MCF 10A (cell line): Measurements from ENCODE around the gene C6orf136. TPM values are rescaled to one million over a fixed set of nuclear protein-coding genes. Genes with fewer than 3 reads are reported as not detected.
"Not testable (repeated sequence)": the region's sequence is repeated elsewhere in the genome, so short reads cannot be mapped to it uniquely, and the experiment has no call there.

Source experiments
- BruUV-seq: library from RNA; stranded (reverse); fragments of 400-500 nt; replicated peaks from 2 replicates; lab custom pipeline; 2021; lab: Mats Ljungman, UMichigan
- CTCF ChIA-PET: fragments of 300-600 bp; sonication (Branson Sonifier 250); formaldehyde crosslinking; extraction: SDS; loops from one replicate; lab custom pipeline; 2021; ENCODE audit warnings: antibody characterized with exemption, inconsistent platforms; lab: Yijun Ruan, JAX
- POLR2A ChIA-PET: fragments of 300-600, 350-650 bp; sonication (Branson Sonifier 250); formaldehyde crosslinking; extraction: SDS; loops from one replicate; lab custom pipeline; 2020; ENCODE audit warnings: antibody characterized with exemption, inconsistent platforms; lab: Yijun Ruan, JAX
- DNase-seq: peaks from one replicate; pipeline ENCODE4 v3.0.0-alpha.2; 2018; ENCODE audit not compliant: unreplicated experiment
- H3K27ac Mint-ChIP-seq: one replicate; pipeline ENCODE4 v1.8.0; 2022; ENCODE audit warnings: mild to moderate bottlenecking, low read depth, mixed read lengths; ENCODE audit not compliant: unreplicated experiment
- H3K27me3 Mint-ChIP-seq: one replicate; pipeline ENCODE4 v1.8.0; 2022; ENCODE audit warnings: mixed read lengths; ENCODE audit not compliant: insufficient read depth, unreplicated experiment
- H3K36me3 Mint-ChIP-seq: one replicate; pipeline ENCODE4 v1.8.0; 2022; ENCODE audit warnings: mild to moderate bottlenecking, moderate library complexity, mixed read lengths; ENCODE audit not compliant: insufficient read depth, unreplicated experiment
- H3K4me1 Mint-ChIP-seq: one replicate; pipeline ENCODE4 v1.8.0; 2022; ENCODE audit warnings: mixed read lengths; ENCODE audit not compliant: insufficient read depth, unreplicated experiment
- H3K4me3 Mint-ChIP-seq: one replicate; pipeline ENCODE4 v1.8.0; 2022; ENCODE audit warnings: mild to moderate bottlenecking, moderate library complexity, mixed read lengths; ENCODE audit not compliant: unreplicated experiment
- H3K9me3 Mint-ChIP-seq: one replicate; pipeline ENCODE4 v1.8.0; 2022; ENCODE audit warnings: mixed read lengths; ENCODE audit not compliant: unreplicated experiment
- intact Hi-C: fragments of 100-400 bp; cut with micrococcal nuclease; formaldehyde crosslinking; loops from 2 replicates; pipeline ENCODE4 v1.14.1; 2022
- total RNA-seq: library from RNA; stranded (reverse); gene quantifications from 2 replicates; pipeline ENCODE4 v1.2.3, GENCODE V29; 2022
- TF ChIP-seq, protein P1 (sequence below): fragments of 200-600 bp; IDR thresholded peaks from one replicate; pipeline ENCODE4 v1.8.0; 2022; ENCODE audit warnings: antibody characterized with exemption, mild to moderate bottlenecking; ENCODE audit not compliant: unreplicated experiment

C6orf136 gene
- total RNA-seq, 1 experiment from 2014 or later, result 10.3 TPM

DNA sequence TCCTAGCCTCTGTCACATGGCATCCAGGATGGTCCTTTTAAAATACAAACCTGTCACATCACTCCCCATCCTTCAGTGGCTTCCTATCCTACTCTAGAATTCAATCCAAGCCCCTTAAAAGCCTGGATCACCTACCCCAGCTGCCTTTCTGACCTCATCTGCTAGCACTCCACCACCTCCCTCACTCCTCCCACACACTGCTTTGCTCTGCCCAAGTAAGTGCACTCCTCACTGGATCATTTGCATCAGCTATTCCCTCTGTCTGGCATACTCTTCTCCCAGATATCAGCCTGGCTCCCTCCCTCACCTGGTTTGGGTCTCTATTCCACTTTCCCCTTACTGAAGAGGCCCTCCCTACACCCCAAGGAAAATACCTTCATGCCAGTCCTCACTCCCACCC lies 10.5 kb downstream of the C6orf136 start:
- Mint-ChIP-seq H3K27me3 (no peaks in the 10 kb centered on the region), H3K4me1 (no peaks in the 10 kb centered on the region), H3K4me3 (no peak overlapping the region), H3K36me3 (peaks cover 85% of the 10 kb centered on the region), H3K27ac (no peak overlapping the region), H3K9me3 (no peaks in the 10 kb centered on the region)
- no TSS peak for BruUV-seq
- ChIA-PET CTCF (no interaction called here), POLR2A (interaction anchor here (1.3 to 1.4 kb wide), 2 partner anchors 11 to 15 kb away, joined by 3 read pairs; partner anchors contain the start of genes C6orf136 and DHX16)
- no peak for DNase-seq
- intact Hi-C loops, result no loop called here
- TF ChIP-seq, protein P1, sequence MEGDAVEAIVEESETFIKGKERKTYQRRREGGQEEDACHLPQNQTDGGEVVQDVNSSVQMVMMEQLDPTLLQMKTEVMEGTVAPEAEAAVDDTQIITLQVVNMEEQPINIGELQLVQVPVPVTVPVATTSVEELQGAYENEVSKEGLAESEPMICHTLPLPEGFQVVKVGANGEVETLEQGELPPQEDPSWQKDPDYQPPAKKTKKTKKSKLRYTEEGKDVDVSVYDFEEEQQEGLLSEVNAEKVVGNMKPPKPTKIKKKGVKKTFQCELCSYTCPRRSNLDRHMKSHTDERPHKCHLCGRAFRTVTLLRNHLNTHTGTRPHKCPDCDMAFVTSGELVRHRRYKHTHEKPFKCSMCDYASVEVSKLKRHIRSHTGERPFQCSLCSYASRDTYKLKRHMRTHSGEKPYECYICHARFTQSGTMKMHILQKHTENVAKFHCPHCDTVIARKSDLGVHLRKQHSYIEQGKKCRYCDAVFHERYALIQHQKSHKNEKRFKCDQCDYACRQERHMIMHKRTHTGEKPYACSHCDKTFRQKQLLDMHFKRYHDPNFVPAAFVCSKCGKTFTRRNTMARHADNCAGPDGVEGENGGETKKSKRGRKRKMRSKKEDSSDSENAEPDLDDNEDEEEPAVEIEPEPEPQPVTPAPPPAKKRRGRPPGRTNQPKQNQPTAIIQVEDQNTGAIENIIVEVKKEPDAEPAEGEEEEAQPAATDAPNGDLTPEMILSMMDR, result no peak

DNA sequence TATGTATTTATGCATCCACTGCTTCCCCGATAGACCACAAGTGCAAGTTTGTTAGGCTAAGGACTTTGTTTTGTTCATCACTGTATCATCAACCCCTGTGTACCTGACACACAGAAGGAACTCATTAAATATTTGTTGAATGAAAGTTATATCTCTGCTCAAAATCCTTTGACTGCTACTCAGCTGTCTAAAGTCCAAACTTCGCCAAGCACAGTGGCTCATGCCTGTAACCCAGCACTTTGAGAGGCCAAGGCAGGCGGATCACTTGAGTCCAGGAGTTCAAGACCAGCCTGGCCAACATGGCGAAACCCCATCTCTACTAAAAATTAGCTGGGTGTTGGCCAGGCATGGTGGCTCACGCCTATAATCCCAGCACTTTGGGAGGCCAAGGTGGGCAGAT lies 11.0 kb downstream of the C6orf136 start:
- intact Hi-C loops, H3K27ac Mint-ChIP-seq, H3K27me3 Mint-ChIP-seq, H3K9me3 Mint-ChIP-seq, H3K4me1 Mint-ChIP-seq, H3K4me3 Mint-ChIP-seq, DNase-seq, BruUV-seq, CTCF ChIA-PET: not testable (repeated sequence)
- H3K36me3 Mint-ChIP-seq, result peaks cover 85% of the 10 kb centered on the region
- POLR2A ChIA-PET, result interaction anchor here (1.4 kb wide), 1 partner anchor 14 kb away, joined by 3 read pairs; the partner anchor contains the start of gene DHX16

DNA sequence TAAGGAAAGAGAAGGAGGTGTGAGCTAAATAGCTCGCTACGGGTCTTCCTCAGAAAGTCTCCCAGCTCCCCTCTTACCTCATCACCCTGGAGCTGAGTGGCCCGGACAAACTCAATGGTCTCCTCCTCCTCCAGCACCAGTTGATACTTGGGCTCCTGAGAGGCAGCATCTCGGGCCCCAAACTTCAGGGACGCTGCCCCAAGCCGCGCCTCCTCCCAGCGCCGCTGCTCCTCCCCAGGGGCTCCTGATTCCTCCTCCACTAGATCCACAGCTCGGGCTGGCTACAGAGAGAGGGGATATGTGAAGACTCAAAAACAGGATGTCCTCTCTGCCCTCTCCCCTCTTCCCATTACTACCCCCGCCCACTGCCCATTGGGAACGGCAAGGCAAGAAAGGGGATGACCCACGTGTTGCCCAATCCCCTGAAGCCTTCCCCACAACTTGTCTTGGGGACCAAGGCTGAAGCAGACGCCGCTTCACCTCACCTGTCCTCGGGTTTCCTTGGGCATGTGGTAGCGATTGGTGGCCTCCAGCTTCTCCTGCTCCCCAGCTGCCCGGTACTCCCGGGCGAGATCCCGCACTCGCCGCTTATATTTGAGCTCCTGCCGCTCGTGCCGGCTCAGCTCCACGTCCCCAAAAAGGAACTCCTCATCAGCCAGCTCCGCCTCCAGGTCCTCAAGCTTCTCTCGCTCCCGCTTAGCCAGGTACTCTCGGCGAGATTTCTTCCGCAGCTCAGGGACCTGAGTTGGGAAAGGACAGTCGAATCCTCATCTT lies 18.2 kb downstream of the C6orf136 start:
- Mint-ChIP-seq H3K27ac (no peak overlapping the region), H3K4me1 (no peaks in the 10 kb centered on the region), H3K9me3 (no peaks in the 10 kb centered on the region), H3K4me3 (no peak overlapping the region), H3K36me3 (peaks cover 84% of the 10 kb centered on the region), H3K27me3 (no peaks in the 10 kb centered on the region)
- ChIA-PET CTCF (interaction anchor here (0.6 to 1.8 kb wide), 4 partner anchors 24 to 67 kb away, joined by 3 to 7 read pairs (median 4); no protein-coding TSS in a partner anchor), POLR2A (interaction anchor here (0.6 to 1.4 kb wide), 5 partner anchors 11 to 240 kb away, joined by 3 to 4 read pairs (median 3); partner anchors contain the start of gene MDC1)
- intact Hi-C loops, result no loop called here
- no peak for DNase-seq
- BruUV-seq, result TSS peak; percentile 69
- TF ChIP-seq, protein P1, result no peak

DNA sequence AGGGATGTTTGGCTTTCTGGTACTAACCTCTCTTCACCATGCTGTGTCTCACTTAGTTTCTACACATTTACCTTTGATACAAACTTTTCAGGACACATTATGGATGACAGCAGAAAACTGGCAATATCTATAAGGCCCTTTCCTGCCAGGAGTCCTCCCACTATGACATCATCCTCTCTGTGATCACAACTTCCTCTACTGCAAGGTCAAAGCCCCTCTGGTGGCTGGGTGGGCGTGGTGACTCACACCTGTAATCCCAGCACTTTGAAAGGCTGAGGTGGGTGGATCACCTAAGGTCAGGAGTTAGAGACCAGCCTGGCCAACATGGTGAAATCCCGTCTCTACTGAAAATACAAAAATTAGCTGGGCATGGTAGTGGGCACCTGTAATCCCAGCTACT lies 19.4 kb downstream of the C6orf136 start:
- H3K9me3 Mint-ChIP-seq, H3K27me3 Mint-ChIP-seq, H3K4me1 Mint-ChIP-seq, BruUV-seq, DNase-seq, H3K4me3 Mint-ChIP-seq, H3K27ac Mint-ChIP-seq, intact Hi-C loops: not testable (repeated sequence)
- peaks cover 81% of the 10 kb centered on the region for H3K36me3 Mint-ChIP-seq
- ChIA-PET CTCF (interaction anchor here (1.4 to 1.8 kb wide), 2 partner anchors 56 to 64 kb away, joined by 6 to 7 read pairs; no protein-coding TSS in a partner anchor), POLR2A (interaction anchor here (0.8 to 1.2 kb wide), 2 partner anchors 14 to 51 kb away, joined by 3 read pairs; partner anchors contain the start of gene MDC1)
